Right renal pelvis (tissue), 4 donors: ENCODE measurements around the gene EZH2. TPM values are rescaled to one million over a fixed set of nuclear protein-coding genes. Genes with fewer than 3 reads are reported as not detected.

Source experiments
- DNase-seq, 4 donors: peaks; one replicate each; pipeline ENCODE4 v3.0.0-alpha.2; 2013; ENCODE audit warnings: low read depth in 4 of 4, low spot score in 3 of 4, missing footprints in 1 of 4
- polyA plus RNA-seq, 4 donors: library from polyadenylated mRNA; unstranded; fragments of 120-200 nt; gene quantifications; one replicate each; pipeline ENCODE4 v1.2.1, GENCODE V29; 2013; ENCODE audit not compliant: insufficient read length in 4 of 4

EZH2 gene
- polyA plus RNA-seq, 4 donors = 34.7 to 39.5 (median 37.6) TPM

- no peak for DNase-seq
These were observed 69.0 kb downstream of the EZH2 start for GRCh38 chr7:148814922-148815559.

GRCh38 chr7:148813890-148814289, 70.2 kb downstream of the EZH2 start:
- DNase-seq = no peak

GRCh38 chr7:148811892-148812291, 72.2 kb downstream of the EZH2 start:
- DNase-seq = no peak

GRCh38 chr7:148809856-148810255, 74.2 kb downstream of the EZH2 start:
- DNase-seq = no peak

DNA sequence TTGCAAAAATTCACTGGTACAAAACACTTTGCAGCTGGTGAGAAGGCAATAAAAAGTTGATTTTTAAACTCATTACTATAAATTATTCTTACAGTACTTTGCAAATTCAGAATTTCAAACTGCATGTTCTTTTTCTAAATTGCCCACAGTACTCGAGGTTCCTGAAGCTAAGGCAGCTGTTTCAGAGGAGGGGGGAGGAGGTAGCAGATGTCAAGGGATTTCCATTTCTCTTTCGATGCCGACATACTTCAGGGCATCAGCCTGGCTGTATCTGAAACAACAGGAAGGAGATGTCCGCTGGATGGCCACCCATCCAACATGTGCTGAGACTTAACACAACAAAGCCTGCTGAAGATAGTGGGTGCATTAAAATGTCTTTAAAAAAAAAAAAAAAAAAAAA, 76.7 kb downstream of the EZH2 start:
- DNase-seq = no peak

DNA sequence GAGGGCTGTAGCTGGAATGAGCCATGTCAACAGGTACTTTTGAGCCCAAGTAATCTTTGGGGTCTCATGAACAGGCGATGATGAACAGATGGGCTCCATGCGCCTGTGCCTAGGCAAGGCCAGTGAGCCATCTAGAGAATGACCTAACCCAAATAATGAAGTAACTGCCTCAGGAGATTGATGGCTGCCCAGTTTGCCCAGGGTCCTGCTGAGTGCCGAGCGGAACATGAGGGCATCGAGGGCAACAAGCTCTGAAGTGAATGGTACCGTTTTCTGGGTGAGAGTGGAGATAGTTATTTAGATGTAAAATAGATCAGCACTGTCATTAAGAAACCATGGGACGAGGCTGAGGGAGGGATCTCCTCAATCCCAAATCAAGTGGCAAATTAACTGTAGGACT, 77.9 kb downstream of the EZH2 start:
- DNase-seq = no peak

DNA sequence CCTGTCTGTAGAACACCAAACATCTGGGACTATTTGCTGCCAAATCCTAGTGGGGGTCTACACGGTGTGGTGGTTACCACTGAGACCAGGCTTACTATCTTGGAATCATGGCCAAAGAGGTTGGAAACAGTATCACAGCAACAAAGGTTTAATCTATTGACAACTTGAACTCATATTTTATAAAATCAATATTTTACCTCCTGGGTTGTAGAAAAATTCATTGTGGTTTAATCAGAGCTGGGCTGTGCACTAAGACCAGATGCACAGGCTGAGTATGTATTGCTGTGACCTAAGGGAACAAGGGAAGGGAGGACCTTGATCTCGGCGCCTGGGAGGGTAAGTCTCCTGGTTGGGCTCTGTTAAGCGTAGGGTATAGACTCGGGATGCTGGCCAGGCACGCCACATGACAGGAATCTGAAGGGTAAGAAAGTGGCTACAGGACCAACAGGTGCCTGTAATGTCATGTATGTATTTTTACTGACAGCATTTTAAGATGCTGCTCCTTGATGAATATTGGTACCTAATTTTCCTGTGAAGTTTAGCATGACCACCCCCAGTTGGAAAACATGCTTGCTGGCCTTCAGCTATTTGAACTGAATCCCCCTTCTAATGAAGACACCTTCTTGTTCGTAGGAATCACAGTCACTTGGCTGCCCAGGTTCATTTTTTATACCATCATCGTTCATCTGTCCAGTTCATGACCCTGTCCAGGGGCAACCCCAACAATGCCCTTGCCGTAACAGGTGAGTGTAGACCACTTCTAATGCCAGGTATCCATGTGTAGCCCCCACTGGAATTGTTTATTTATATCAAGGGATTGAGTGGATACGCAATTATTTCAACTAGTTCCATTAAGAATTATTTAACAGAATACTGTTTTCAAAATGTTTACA, 79.5 kb downstream of the EZH2 start:
- no peak for DNase-seq

- no peak for DNase-seq
These were observed 81.0 kb downstream of the EZH2 start for GRCh38 chr7:148803094-148803493.

- no peak for DNase-seq
These were observed 82.0 kb downstream of the EZH2 start for GRCh38 chr7:148802101-148802493.

DNA sequence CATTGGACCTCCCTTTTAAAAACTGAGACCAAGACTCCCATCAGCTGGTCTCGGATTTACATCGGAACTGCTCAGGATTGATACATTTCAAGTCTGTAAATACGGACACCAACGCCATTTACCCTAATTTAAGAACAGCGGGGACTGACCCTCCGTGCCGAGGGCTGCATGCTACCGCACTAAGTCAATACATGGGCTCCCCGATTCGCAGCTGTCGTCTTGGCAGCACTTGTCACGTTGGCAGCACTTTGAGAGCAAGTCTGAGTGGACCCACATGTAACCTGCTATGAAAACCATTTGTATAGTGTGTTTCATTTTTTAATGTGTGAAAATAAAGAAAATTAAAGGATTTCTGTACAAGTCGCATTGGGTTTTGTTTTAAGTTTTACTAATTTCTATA, 83.4 kb downstream of the EZH2 start:
- DNase-seq = no peak

GRCh38 chr7:148799893-148800555, 84.1 kb downstream of the EZH2 start:
- DNase-seq = no peak

DNA sequence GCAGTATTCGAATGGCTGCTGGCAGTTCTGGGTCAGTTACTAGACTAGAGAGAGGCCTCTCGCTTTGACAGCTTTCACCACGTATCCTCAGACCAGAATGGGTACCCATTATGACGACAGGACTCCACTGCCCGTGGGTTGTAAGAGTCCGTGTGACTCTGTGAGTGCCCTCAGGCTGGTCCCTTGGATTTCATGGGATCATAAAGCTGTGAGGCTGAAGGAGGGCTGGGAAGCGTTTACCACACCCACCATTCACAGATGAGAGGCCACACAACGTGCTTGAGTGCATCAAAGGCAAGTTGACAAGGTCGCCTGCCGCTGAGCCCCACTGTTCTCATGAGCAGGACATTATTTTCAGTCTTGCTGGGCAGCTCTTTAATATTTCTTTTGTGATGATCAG, 87.2 kb downstream of the EZH2 start:
- DNase-seq = no peak

GRCh38 chr7:148794476-148794875, 89.6 kb downstream of the EZH2 start:
- DNase-seq = no peak

DNA sequence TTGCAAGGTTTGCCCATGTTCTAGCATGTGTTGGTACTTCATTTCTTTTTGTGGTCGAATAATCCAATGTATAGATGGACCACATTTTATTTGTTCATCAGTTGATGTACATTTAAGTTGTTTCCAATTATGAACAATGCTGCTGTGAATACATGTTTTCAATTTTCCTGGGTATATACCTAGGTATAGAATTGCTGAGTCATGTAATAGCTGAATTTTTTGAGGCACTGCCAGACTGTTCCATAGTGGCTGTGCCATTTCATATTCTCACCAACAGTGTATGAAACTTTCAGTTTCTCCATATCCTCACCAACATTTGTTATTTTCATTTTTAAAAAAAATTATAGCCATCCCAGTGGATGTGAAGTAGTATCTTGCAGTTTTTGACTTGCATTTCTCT, 90.5 kb downstream of the EZH2 start:
- no peak for DNase-seq

GRCh38 chr7:148791546-148791945, 92.5 kb downstream of the EZH2 start:
- no peak for DNase-seq

DNA sequence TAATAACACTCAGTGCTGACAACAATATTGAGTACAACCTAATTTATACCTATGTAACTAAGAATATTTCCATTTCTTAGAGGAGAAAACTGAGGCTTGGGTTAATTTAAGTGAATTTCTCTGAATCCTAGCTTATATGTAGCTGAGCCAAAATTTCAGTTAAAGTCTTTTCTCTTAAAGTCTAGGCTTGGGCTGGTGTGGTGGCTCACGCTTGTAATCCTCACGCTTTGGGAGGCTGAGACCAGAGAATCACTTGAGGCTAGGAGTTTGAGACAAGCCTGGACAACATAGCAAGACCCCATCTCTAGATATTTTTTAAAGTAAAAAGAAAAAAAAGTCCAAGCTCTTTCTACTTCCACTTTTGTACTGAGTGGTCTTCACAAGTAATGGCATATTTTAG, 93.2 kb downstream of the EZH2 start:
- no peak for DNase-seq

DNA sequence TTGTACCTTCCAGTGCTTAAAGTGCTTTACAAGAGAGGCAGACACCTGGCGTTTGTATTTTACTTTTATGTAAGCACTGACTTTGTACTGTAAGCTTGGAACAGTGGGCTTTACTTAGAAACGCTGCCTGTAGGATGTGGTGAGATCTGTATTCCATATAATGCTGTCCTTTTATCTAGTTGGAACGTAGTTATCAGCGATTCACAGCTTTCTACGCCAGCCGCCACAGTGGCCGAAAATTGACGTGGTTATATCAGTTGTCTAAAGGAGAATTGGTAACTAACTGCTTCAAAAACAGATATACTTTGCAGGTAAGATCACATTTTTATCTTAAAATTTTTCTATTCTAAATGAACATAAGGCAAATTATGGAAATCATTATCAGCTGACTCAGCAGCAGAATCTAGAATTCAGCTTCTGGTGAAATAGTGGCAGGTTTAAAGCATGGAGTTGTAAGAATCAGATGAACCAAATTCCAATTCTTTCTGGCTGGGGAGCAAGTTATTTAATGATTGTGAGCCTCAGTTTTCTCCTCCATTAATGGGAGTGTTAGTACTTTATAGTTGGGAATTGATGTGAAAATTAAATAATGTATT, 93.9 kb downstream of the EZH2 start:
- DNase-seq = no peak

- no peak for DNase-seq
These were observed 94.9 kb downstream of the EZH2 start for GRCh38 chr7:148789220-148789619.

- no peak for DNase-seq
These were observed 96.4 kb downstream of the EZH2 start for GRCh38 chr7:148787571-148788295.

GRCh38 chr7:148783801-148784527, 100.1 kb downstream of the EZH2 start:
- no peak for DNase-seq
